Measurements from ENCODE around the gene TIPIN. TPM values are rescaled to one million over a fixed set of nuclear protein-coding genes. Genes with fewer than 3 reads are reported as not detected.

Gene TIPIN
- total and polyA plus RNA-seq, 2 of the 8 experiments (the other 6 are each of a cell fraction or from before 2014, with no cell fraction given) = 8.5 to 24.7 TPM

DNA sequence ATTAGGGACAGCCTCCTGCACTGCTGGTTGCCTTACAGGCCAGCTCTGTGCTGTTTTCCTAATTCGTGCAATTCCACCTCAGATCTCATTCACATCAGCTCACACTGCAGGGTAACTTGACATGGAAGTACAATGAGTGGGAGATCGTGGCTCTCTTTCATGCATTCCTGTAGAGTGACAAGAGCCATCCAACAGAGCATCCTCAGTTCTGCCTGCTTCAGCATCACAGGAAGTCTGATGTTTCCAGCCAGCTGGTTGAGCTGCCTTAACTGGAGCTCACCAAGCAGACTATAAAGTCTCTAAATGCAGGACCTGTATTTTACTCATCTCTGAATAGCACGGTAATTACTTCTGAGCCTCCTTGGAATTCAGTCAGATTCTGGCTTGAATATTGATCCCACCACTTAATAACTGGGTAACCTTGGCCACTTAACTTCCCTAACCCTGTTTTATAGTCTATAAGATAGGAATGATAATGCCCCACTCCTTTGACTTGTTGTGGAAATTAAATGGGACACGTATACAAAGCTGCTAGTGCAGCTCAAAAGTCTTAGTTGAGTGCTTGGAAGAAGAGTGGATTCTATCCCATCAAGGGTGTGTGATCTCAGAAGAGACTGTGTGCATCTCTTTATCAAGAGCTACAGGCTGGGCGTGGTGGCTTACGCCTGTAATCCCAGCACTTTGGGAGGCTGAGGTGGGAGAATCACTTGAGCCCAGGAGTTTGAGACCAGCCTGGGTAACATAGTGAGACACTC is 64.5 kb downstream of the TIPIN start (continued):
- no peak for TF ChIP-seq RNF2 (IDR thresholded peaks at IDR 0.05; ENCODE audit: borderline replicate concordance, low read depth, low read length, missing control alignments, poor library complexity, severe bottlenecking)
- no peak for TF ChIP-seq GABPA (IDR thresholded peaks at IDR 0.05; ENCODE audit: borderline replicate concordance, insufficient read depth, low read length)
- TF ChIP-seq SAP30 (IDR thresholded peaks at IDR 0.05; ENCODE audit: insufficient read depth, insufficient replicate concordance, low read length) = no peak
- no peak for TF ChIP-seq TAF7 (optimal IDR thresholded peaks at IDR 0.05; ENCODE audit: borderline replicate concordance, low read depth, low read length)
- TF ChIP-seq KDM5A (IDR thresholded peaks at IDR 0.05; ENCODE audit: low read length) = no peak
- no peak for TF ChIP-seq CTBP2 (IDR thresholded peaks at IDR 0.05; ENCODE audit: borderline replicate concordance, insufficient read depth, insufficient read length, low read length)
